ENCODE measurements around the gene SMIM3.

- TF ChIP-seq CEBPB (IDR thresholded peaks at IDR 0.05; ENCODE audit: low read depth, low read length) (no peak), CTCF (IDR thresholded peaks at IDR 0.05; ENCODE audit: control extremely low read depth in 1 of 3, insufficient read depth in 1 of 3, low read depth in 1 of 3, low read length in 3 of 3) (no peak)
Observed at GRCh38 chr5:150757087-150757649, 21.4 kb upstream of the SMIM3 start.
